ENCODE measurements around the gene MAML2.

DNA sequence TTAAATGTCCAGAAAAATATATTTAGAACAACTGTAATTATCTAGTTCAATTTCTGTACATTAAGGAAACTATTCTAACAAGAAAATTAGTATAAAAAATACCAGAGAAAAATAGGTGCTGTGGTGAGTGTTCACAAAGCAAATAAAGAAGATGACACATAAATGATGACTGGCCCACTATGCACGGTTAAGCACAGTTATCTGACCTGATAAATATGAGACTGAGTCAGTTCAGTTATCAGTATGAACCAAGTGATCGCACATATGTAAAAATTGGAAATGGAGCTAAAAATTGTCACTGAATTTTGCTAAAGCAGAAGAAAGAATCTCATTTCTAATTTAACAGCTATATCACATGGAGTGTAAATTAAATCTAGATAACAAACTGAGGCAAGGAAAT is 18.8 kb upstream of the MAML2 start:
- TF ChIP-seq, protein P1, sequence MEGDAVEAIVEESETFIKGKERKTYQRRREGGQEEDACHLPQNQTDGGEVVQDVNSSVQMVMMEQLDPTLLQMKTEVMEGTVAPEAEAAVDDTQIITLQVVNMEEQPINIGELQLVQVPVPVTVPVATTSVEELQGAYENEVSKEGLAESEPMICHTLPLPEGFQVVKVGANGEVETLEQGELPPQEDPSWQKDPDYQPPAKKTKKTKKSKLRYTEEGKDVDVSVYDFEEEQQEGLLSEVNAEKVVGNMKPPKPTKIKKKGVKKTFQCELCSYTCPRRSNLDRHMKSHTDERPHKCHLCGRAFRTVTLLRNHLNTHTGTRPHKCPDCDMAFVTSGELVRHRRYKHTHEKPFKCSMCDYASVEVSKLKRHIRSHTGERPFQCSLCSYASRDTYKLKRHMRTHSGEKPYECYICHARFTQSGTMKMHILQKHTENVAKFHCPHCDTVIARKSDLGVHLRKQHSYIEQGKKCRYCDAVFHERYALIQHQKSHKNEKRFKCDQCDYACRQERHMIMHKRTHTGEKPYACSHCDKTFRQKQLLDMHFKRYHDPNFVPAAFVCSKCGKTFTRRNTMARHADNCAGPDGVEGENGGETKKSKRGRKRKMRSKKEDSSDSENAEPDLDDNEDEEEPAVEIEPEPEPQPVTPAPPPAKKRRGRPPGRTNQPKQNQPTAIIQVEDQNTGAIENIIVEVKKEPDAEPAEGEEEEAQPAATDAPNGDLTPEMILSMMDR (conservative IDR thresholded peaks at IDR 0.05; ENCODE audit: low read length) = no peak
- TF ChIP-seq EZH2phosphoT487 (IDR thresholded peaks at IDR 0.05; ENCODE audit: borderline replicate concordance, low read depth, low read length) = no peak
